Sigmoid colon (tissue), 4 donors: ENCODE measurements around the gene ZNF674.

Source experiments
- CTCF ChIP-seq, 4 experiments: fragments of 450-650 bp in 3 of 4; fragments of 200-600 bp in 1 of 4; IDR thresholded peaks; one replicate each; pipeline ENCODE4 v1.5.1; 2016 to 2019; ENCODE audit warnings: antibody characterized with exemption in 4 of 4, mild to moderate bottlenecking in 3 of 4, moderate library complexity in 2 of 4
- EP300 ChIP-seq, 4 donors: sonication (generic); formaldehyde crosslinking; IDR thresholded peaks; one replicate each; pipeline ENCODE4 v1.6.1; 2017; ENCODE audit warnings: antibody characterized with exemption in 4 of 4
- POLR2A ChIP-seq, 2 donors: fragments of 450-650 bp; IDR thresholded peaks; one replicate each; pipeline ENCODE4 v1.6.1; 2016; ENCODE audit warnings: antibody characterized with exemption in 2 of 2, mild to moderate bottlenecking in 2 of 2, moderate library complexity in 2 of 2
- POLR2AphosphoS5 ChIP-seq, 4 donors: sonication (generic); formaldehyde crosslinking; IDR thresholded peaks; one replicate each; pipeline ENCODE4 v1.6.1; 2017; ENCODE audit warnings: antibody characterized with exemption in 4 of 4

DNA sequence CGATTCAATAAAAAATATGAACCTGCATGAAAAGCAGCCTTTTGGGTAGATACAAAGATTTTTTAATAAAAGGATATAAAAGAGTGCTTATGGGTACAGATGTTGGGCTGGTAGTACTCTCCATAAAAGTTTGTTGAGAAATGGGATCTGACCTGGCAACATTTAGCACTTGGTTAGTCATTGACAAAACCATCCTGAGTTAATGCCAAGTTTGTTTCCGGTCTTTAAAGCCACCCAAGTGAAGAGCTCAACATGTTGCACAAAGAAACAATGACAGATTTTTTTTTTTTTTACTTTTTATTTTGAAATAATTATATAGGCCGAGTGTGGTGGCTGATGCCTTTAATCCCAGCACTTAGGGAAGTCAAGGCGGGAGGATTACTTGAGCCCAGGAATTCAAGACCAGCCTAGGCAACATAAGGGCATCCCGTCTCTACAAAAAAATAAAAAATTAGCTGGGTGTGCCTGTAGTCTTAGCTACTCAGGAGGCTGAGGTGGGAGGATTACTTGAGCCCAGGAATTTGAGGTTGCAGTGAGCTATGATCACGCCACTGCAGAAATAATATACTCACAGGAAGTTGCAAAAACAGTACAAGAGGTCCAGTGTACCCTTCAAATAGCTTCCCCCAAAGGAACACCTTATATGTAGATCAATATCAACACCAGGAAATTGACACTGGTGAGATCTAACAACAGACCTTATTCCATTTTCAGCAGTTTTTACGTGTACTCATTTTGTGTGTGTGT is 44.9 kb upstream of the ZNF674 start:
- TF ChIP-seq POLR2A (IDR thresholded peaks at IDR 0.05) (no peak), CTCF (IDR thresholded peaks at IDR 0.05) (no peak), POLR2AphosphoS5 (IDR thresholded peaks at IDR 0.05) (no peak), EP300 (IDR thresholded peaks at IDR 0.05) (no peak)
